ENCODE results near the gene LITAFD.

GRCh38 chr16:8929086-8929748, 47.1 kb downstream of the LITAFD start:
- no peak for TF ChIP-seq POLR2A (IDR thresholded peaks at IDR 0.05)
- TF ChIP-seq, protein P1, sequence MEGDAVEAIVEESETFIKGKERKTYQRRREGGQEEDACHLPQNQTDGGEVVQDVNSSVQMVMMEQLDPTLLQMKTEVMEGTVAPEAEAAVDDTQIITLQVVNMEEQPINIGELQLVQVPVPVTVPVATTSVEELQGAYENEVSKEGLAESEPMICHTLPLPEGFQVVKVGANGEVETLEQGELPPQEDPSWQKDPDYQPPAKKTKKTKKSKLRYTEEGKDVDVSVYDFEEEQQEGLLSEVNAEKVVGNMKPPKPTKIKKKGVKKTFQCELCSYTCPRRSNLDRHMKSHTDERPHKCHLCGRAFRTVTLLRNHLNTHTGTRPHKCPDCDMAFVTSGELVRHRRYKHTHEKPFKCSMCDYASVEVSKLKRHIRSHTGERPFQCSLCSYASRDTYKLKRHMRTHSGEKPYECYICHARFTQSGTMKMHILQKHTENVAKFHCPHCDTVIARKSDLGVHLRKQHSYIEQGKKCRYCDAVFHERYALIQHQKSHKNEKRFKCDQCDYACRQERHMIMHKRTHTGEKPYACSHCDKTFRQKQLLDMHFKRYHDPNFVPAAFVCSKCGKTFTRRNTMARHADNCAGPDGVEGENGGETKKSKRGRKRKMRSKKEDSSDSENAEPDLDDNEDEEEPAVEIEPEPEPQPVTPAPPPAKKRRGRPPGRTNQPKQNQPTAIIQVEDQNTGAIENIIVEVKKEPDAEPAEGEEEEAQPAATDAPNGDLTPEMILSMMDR (IDR thresholded peaks at IDR 0.05) = no peak
